Endothelial cell of umbilical vein (primary cell): Measurements from ENCODE around the gene NEURL1B. TPM values are rescaled to one million over a fixed set of nuclear protein-coding genes. Genes with fewer than 3 reads are reported as not detected.

ENCODE experiments used
- BruUV-seq: library from RNA; stranded (reverse); fragments of 400-500 nt; replicated peaks from 2 replicates; lab custom pipeline; 2021; lab: Mats Ljungman, UMichigan
- CTCF ChIA-PET: fragments of 300-600, 350-600 bp; sonication (Branson Sonifier 250); formaldehyde crosslinking; loops from one replicate; lab custom pipeline; 2021; ENCODE audit warnings: antibody characterized with exemption, inconsistent platforms; lab: Charles Lee
- POLR2A ChIA-PET: fragments of 300-600, 350-600 bp; sonication (Branson Sonifier 250); formaldehyde crosslinking; loops from one replicate; lab custom pipeline; 2021; ENCODE audit warnings: antibody characterized with exemption, inconsistent platforms; lab: Charles Lee
- DNase-seq: peaks from one replicate; pipeline ENCODE4 v3.0.0-alpha.2; 2011; ENCODE audit warnings: low read depth, low spot score
- FAIRE-seq: peaks from 2 replicates; lab custom pipeline; 2011; peaks lifted over from hg19 to GRCh38; lab: Jason Lieb, UNC
- H2AFZ ChIP-seq: 2 replicates; pipeline ENCODE4 v1.6.0; 2012; ENCODE audit warnings: low read depth, low read length, control low read depth, inconsistent platforms
- H3K27ac ChIP-seq: 2 replicates; pipeline ENCODE4 v1.5.1; 2011; ENCODE audit warnings: low read depth, mild to moderate bottlenecking, control low read depth, low read length, moderate library complexity; ENCODE audit not compliant: insufficient read depth
- H3K27me3 ChIP-seq, 2 experiments: 2 replicates each; pipeline versions ENCODE4 v1.6.0 to v1.6.1; 2011; ENCODE audit warnings: low read length in 2 of 2, mixed read lengths in 1 of 2; ENCODE audit not compliant: control insufficient read depth in 2 of 2, insufficient read depth in 2 of 2
- H3K36me3 ChIP-seq, 2 experiments: 2 replicates in 1 of 2; 3 replicates in 1 of 2; pipeline ENCODE4 v1.5.1; 2011; ENCODE audit warnings: low read length in 2 of 2, mild to moderate bottlenecking in 1 of 2, moderate library complexity in 1 of 2; ENCODE audit not compliant: control insufficient read depth in 2 of 2, insufficient read depth in 2 of 2; ENCODE audit errors: extremely low read depth in 1 of 2
- H3K4me1 ChIP-seq: 3 replicates; pipeline ENCODE4 v1.5.1; 2011; ENCODE audit warnings: mild to moderate bottlenecking, low read length; ENCODE audit not compliant: control insufficient read depth, insufficient read depth; ENCODE audit errors: extremely low read depth
- H3K4me2 ChIP-seq: 2 replicates; pipeline ENCODE4 v1.6.1; 2011; ENCODE audit warnings: low read length, control low read depth, mixed read lengths; ENCODE audit not compliant: insufficient read depth
- H3K4me3 ChIP-seq, 3 experiments: fragments of 200-600 bp in 1 of 3; sonication (generic), shearing (Covaris generic) in 1 of 3; replicated peaks in 1 of 3; 2 replicates each; pipeline ENCODE4 v1.5.1; 2011 to 2016; ENCODE audit warnings: control low read depth in 3 of 3, low read length in 3 of 3, mild to moderate bottlenecking in 2 of 3, inconsistent platforms in 1 of 3, low read depth in 1 of 3, moderate library complexity in 1 of 3; ENCODE audit not compliant: insufficient read depth in 1 of 3
- H3K79me2 ChIP-seq: 2 replicates; pipeline ENCODE4 v1.6.0; 2012; ENCODE audit warnings: low read length, inconsistent platforms; ENCODE audit not compliant: control insufficient read depth, insufficient read depth
- H3K9ac ChIP-seq: replicated peaks from 2 replicates; pipeline ENCODE3; 2011; ENCODE audit warnings: low read length, control low read depth; ENCODE audit not compliant: insufficient read depth; ENCODE audit errors: extremely low read depth
- H3K9me1 ChIP-seq: replicated peaks from 3 replicates; pipeline ENCODE4 v1.6.0; 2011; ENCODE audit warnings: mild to moderate bottlenecking, low read length; ENCODE audit not compliant: control insufficient read depth, insufficient read depth; ENCODE audit errors: extremely low read depth
- H3K9me3 ChIP-seq: replicated peaks from 2 replicates; pipeline ENCODE4 v1.5.1; 2012; ENCODE audit warnings: low read length, inconsistent platforms; ENCODE audit not compliant: control insufficient read depth, insufficient read depth
- H4K20me1 ChIP-seq: replicated peaks from 2 replicates; pipeline ENCODE3; 2011; ENCODE audit warnings: mild to moderate bottlenecking, low read length; ENCODE audit not compliant: control insufficient read depth, insufficient read depth; ENCODE audit errors: extremely low read depth
- CTCF ChIP-seq, 2 donors: IDR thresholded peaks; 1 replicate in 1 of 2; 2 replicates in 1 of 2; pipeline ENCODE4 v1.5.1; 2011; ENCODE audit warnings: low read length in 2 of 2, mild to moderate bottlenecking in 2 of 2, moderate library complexity in 2 of 2, control low read depth in 1 of 2, inconsistent platforms in 1 of 2, low read depth in 1 of 2; ENCODE audit not compliant: insufficient read depth in 1 of 2; ENCODE audit errors: extremely low read depth in 1 of 2
- EZH2 ChIP-seq: IDR thresholded peaks from 2 replicates; pipeline ENCODE4 v1.6.1; 2012; ENCODE audit warnings: borderline replicate concordance, low read depth, mild to moderate bottlenecking, moderate library complexity, low read length, inconsistent platforms; ENCODE audit not compliant: severe bottlenecking
- FOS ChIP-seq: IDR thresholded peaks from 2 replicates; pipeline ENCODE4 v1.6.1; 2011; ENCODE audit warnings: mild to moderate bottlenecking, low read length, moderate library complexity, borderline replicate concordance; ENCODE audit not compliant: insufficient read depth
- GATA2 ChIP-seq: IDR thresholded peaks from 2 replicates; pipeline ENCODE4 v1.7.0; 2011; ENCODE audit warnings: low read depth, mild to moderate bottlenecking, moderate library complexity, mixed read lengths, low read length; ENCODE audit not compliant: insufficient read length, insufficient read depth
- JUN ChIP-seq: IDR thresholded peaks from 2 replicates; pipeline ENCODE4 v1.6.1; 2011; ENCODE audit warnings: borderline replicate concordance, low read depth; ENCODE audit not compliant: insufficient read length, insufficient read depth
- MAX ChIP-seq: IDR thresholded peaks from 2 replicates; pipeline ENCODE4 v1.6.1; 2011; ENCODE audit not compliant: insufficient read depth, insufficient read length
- POLR2A ChIP-seq: IDR thresholded peaks from 2 replicates; pipeline ENCODE4 v1.6.1; 2012; ENCODE audit warnings: low read depth, mild to moderate bottlenecking, control low read depth, low read length
- dilution Hi-C: fragments of 300-500 bp; cut with MboI; formaldehyde crosslinking; loops from one replicate; pipeline ENCODE4 v1.15.0; 2019; ENCODE audit warnings: low sequenced_read_pairs; ENCODE audit not compliant: extremely low pct_ligation_motif_present
- intact Hi-C: fragments of 100-400 bp; cut with micrococcal nuclease; formaldehyde crosslinking; loops from one replicate; pipeline ENCODE4 v1.10.0; 2022
- polyA plus RNA-seq, 4 experiments: library from polyadenylated mRNA; depleted of rRNA in 3 of 4; stranded (reverse) in 3 of 4; unstranded in 1 of 4; fragments of >200 nt; gene quantifications; 2 replicates each; pipeline versions ENCODE4 v1.2.1 to v1.2.3, GENCODE V29; 2011 to 2012; ENCODE audit warnings: missing spikeins in 1 of 4
- total RNA-seq: library from RNA; stranded (reverse); gene quantifications from 2 replicates; pipeline ENCODE4 v1.2.3, GENCODE V29; 2021

NEURL1B gene
- total and polyA plus RNA-seq, 2 donors (not counting 3 experiments of a cell fraction or from before 2014, with no cell fraction given): 0.44 to 1.6 TPM

- Histone ChIP-seq H3K4me3 (no peak overlapping the region), H3K79me2 (no peaks in the 10 kb centered on the region), H3K27ac (no peak overlapping the region), H2AFZ (no peak overlapping the region), H3K4me1 (no peaks in the 10 kb centered on the region), H4K20me1 (no peaks in the 10 kb centered on the region), H3K4me2 (no peak overlapping the region), H3K36me3 (no peaks in the 10 kb centered on the region), H3K9me3 (no peaks in the 10 kb centered on the region), H3K9ac (no peak overlapping the region), H3K9me1 (no peaks in the 10 kb centered on the region), H3K27me3 (peaks cover 0 to 7% of the 10 kb centered on the region in 2 experiments)
- no peak for TF ChIP-seq FOS
- TF ChIP-seq EZH2: no peak
- no peak for TF ChIP-seq MAX
- TF ChIP-seq CTCF (IDR thresholded peaks at IDR 0.05; ENCODE audit: extremely low read depth in 1 of 2, insufficient read depth in 1 of 2, low read depth in 1 of 2, low read length in 2 of 2): no peak
- TF ChIP-seq JUN: no peak
- TF ChIP-seq POLR2A: no peak
- TF ChIP-seq GATA2: no peak
- BruUV-seq: no TSS peak
- dilution Hi-C loops: no loop called here
- intact Hi-C loops: no loop called here
- FAIRE-seq (no peak), DNase-seq (no peak)
- ChIA-PET CTCF (no interaction called here), POLR2A (no interaction called here)
These were observed 33.8 kb upstream of the NEURL1B start for GRCh38 chr5:172607213-172607793.
